Limb (tissue), 2 donors: ENCODE measurements around the gene C15orf62.

Experiments
- DNase-seq, 2 donors: peaks; one replicate each; pipeline ENCODE4 v3.0.0-alpha.2; 2016; ENCODE audit errors: extremely low spot score in 2 of 2

Gene C15orf62

GRCh38 chr15:40815042-40815698 lies 45.4 kb downstream of the C15orf62 start:
- peak in 1 of 2 donors; percentile 38 for DNase-seq

- no peak for DNase-seq
Observed at GRCh38 chr15:40819048-40819447, 49.3 kb downstream of the C15orf62 start.

- DNase-seq: no peak
Observed at GRCh38 chr15:40821195-40821594, 51.4 kb downstream of the C15orf62 start.
